Heart left ventricle (tissue), 16 donors: ENCODE data around the gene DTX2. TPM values are rescaled to one million over a fixed set of nuclear protein-coding genes. Genes with fewer than 3 reads are reported as not detected.
"Not testable (repeated sequence)": the region's sequence is repeated elsewhere in the genome, so short reads cannot be mapped to it uniquely, and the experiment has no call there.

ENCODE experiments used
- ATAC-seq, 4 donors: fragments of 200-7000 bp; cut with Tn5 transposase; one replicate each; pipeline ENCODE4 v1.9.1; 2020 to 2022; ENCODE audit warnings: moderate library complexity in 4 of 4, mild to moderate bottlenecking in 3 of 4, moderate number of reproducible peaks in 1 of 4
- DNase-seq, 5 donors: peaks; one replicate each; pipeline ENCODE4 v3.0.0-alpha.2; 2020
- H3K27ac ChIP-seq, 12 donors: fragments of 200-600 bp; sonication (generic) in 4 of 12; one replicate each; pipeline versions ENCODE4 v1.5.0 to v1.8.0; 2016 to 2022; ENCODE audit warnings: mild to moderate bottlenecking in 2 of 12
- H3K27me3 ChIP-seq, 9 donors: fragments of 200-600 bp; sonication (generic) in 2 of 9; one replicate each; pipeline versions ENCODE4 v1.5.1 to v1.8.0; 2016 to 2022; ENCODE audit warnings: mild to moderate bottlenecking in 3 of 9
- H3K36me3 ChIP-seq, 9 donors: fragments of 200-600 bp; sonication (generic) in 2 of 9; one replicate each; pipeline versions ENCODE4 v1.5.0 to v1.8.0; 2018 to 2022; ENCODE audit warnings: mild to moderate bottlenecking in 2 of 9
- H3K4me1 ChIP-seq, 12 donors: fragments of 200-600 bp; sonication (generic) in 4 of 12; one replicate each; pipeline versions ENCODE4 v1.5.0 to v1.8.0; 2016 to 2022; ENCODE audit warnings: mild to moderate bottlenecking in 3 of 12
- H3K4me3 ChIP-seq, 12 donors: fragments of 200-600 bp; sonication (generic) in 4 of 12; one replicate each; pipeline versions ENCODE4 v1.5.0 to v1.8.0; 2017 to 2022; ENCODE audit warnings: mild to moderate bottlenecking in 9 of 12, moderate library complexity in 4 of 12
- H3K9me3 ChIP-seq, 12 donors: fragments of 200-600 bp; sonication (generic) in 4 of 12; one replicate each; pipeline versions ENCODE4 v1.5.0 to v1.8.0; 2016 to 2022; ENCODE audit warnings: mild to moderate bottlenecking in 1 of 12
- CTCF ChIP-seq, 12 donors: fragments of 200-600 bp; sonication (generic) in 4 of 12; IDR thresholded peaks; one replicate each; pipeline versions ENCODE4 v1.5.0 to v1.8.0; 2018 to 2022; ENCODE audit warnings: antibody characterized with exemption in 12 of 12, mild to moderate bottlenecking in 5 of 12
- POLR2A ChIP-seq, 2 donors: fragments of 450-650 bp; IDR thresholded peaks; one replicate each; pipeline ENCODE4 v1.6.1; 2017; ENCODE audit warnings: antibody characterized with exemption in 2 of 2, mild to moderate bottlenecking in 2 of 2, moderate library complexity in 2 of 2
- WGBS, 4 donors: extraction: QIAGEN DNeasy Blood & Tissue Kit in 2 of 4; methylation state at CpG; one replicate each; pipeline versions ENCODE4 v1.1.5 to v1.1.7; 2013 to 2018; 5-methylcytosine and 5-hydroxymethylcytosine counted together
- intact Hi-C, 10 donors: fragments of 100-400 bp; cut with DNase I; formaldehyde crosslinking; loops; one replicate each; pipeline versions ENCODE4 v1.11.1 to v1.14.2; 2022
- polyA plus RNA-seq, 2 donors: library from polyadenylated mRNA; stranded (reverse); fragments of 200-250 nt; gene quantifications; one replicate each; pipeline ENCODE4 v1.2.3, GENCODE V29; 2013
- total RNA-seq, 9 donors: library from RNA; depleted of rRNA in 2 of 9; stranded (reverse); fragments of >200 nt in 2 of 9; fragmentation: NEBNext Ultra II Directional in 3 of 9; extraction: Animal tissue kit (Norgen Biotek cat#: 25700) in 3 of 9; gene quantifications; one replicate each; pipeline versions ENCODE4 v1.1.0 to v1.2.4, GENCODE V29; 2016 to 2023
- donor health status: ischemic (EF 13 %, LVEDD 7.1; RV severe dilation, severe dysfunction).
- donor health status: healthy with polysubstance abuse.
- donor health status: DM: no; HTN: yes; CAD: no.
- donor health status: DM: no; HTN: no; CAD: no.
- donor health status: ischemic (EF 25% LVEDD 6.9; RV normal size, moderate dysfunction).
- donor health status: ischemic (EF 25% LVEDD 5.7; RV mildly dilated, moderate dysfunction).
- donor health status: healthy.
- donor health status: DM: yes; HTN: yes; CAD: no.
- donor health status: ischemic (EF 35%, LVEDD 5.7; RV mildly dilated, moderate dysfunction).
- donor health status: nonischemic (EF 11% LVEDD 7.7; RV severe dilation, severe dysfunction).
- donor health status: DM: yes; HTN: yes; CAD: no.
- donor health status: PGD.
- donor health status: ischemic (EF 29% LVEDD 5.4; RV normal size, mild dysfunction).
- donor health status: nonischemic (EF 23%, LVEDD 6.1; RV moderate dilation, normal function).

The DTX2 gene
- total and polyA plus RNA-seq, 11 donors: 6.2 to 23.0 (median 13.8) TPM

- 91 to 100% (median 96%) methylated on average over 10 to 32 of the region's 32 CpGs for WGBS, 4 donors
- Histone ChIP-seq H3K9me3 (no peaks in the 10 kb centered on the region), H3K4me3 (no peak overlapping the region), H3K4me1 (peaks cover 0 to 2% (median 0%) of the 10 kb centered on the region in 12 donors), H3K36me3 (peaks cover 0 to 32% (median 17%) of the 10 kb centered on the region in 9 donors), H3K27me3 (no peaks in the 10 kb centered on the region), H3K27ac (no peak overlapping the region)
- DNase-seq: peak in 2 of 5 donors; percentile 12 to 23
- intact Hi-C loops: loop anchor here in 3 of 10 donors (10.0 kb wide), 1 partner anchor 489 kb away; no protein-coding TSS in a partner anchor
- TF ChIP-seq CTCF (IDR thresholded peaks at IDR 0.05): no peak
- TF ChIP-seq POLR2A (IDR thresholded peaks at IDR 0.05): no peak
- no peak for ATAC-seq
These were observed 43.9 kb downstream of the DTX2 start for GRCh38 chr7:76505168-76506080.

GRCh38 chr7:76506081-76506440 lies 44.6 kb downstream of the DTX2 start:
- intact Hi-C loops: loop anchor here in 3 of 10 donors (10.0 kb wide), 1 partner anchor 489 kb away; no protein-coding TSS in a partner anchor
- no peaks in the 10 kb centered on the region for H3K9me3 ChIP-seq
- TF ChIP-seq CTCF (IDR thresholded peaks at IDR 0.05) (no peak), POLR2A (IDR thresholded peaks at IDR 0.05) (no peak)
- peaks cover 0 to 4% (median 0%) of the 10 kb centered on the region in 12 donors for H3K4me1 ChIP-seq
- 78 to 100% (median 83%) methylated on average over 2 to 5 of the region's 5 CpGs for WGBS, 4 donors
- no peak overlapping the region for H3K27ac ChIP-seq
- H3K36me3 ChIP-seq: peaks cover 0 to 26% (median 17%) of the 10 kb centered on the region in 9 donors
- H3K27me3 ChIP-seq: no peaks in the 10 kb centered on the region
- H3K4me3 ChIP-seq: no peak overlapping the region
- ATAC-seq: no peak
- peak in 2 of 5 donors; percentile 5 to 14 for DNase-seq

- peaks cover 0 to 25% (median 17%) of the 10 kb centered on the region in 9 donors for H3K36me3 ChIP-seq
- H3K27me3 ChIP-seq, H3K4me1 ChIP-seq, H3K4me3 ChIP-seq, ATAC-seq, H3K9me3 ChIP-seq, H3K27ac ChIP-seq: not testable (repeated sequence)
- 95 to 99% (median 96%) methylated on average over 8 of the region's 8 CpGs for WGBS, 4 donors
- intact Hi-C loops: loop anchor here in 3 of 10 donors (10.0 kb wide), 1 partner anchor 488 kb away; no protein-coding TSS in a partner anchor
- peak in 2 of 5 donors; percentile 9 to 19 for DNase-seq
These were observed 45.1 kb downstream of the DTX2 start for GRCh38 chr7:76506643-76507042.

- intact Hi-C loops: loop anchor here in 3 of 10 donors (10.0 kb wide), 1 partner anchor 487 kb away; no protein-coding TSS in a partner anchor
- Histone ChIP-seq H3K4me1 (peaks cover 0 to 4% (median under 1%) of the 10 kb centered on the region in 12 donors), H3K27me3 (no peaks in the 10 kb centered on the region), H3K9me3 (no peaks in the 10 kb centered on the region), H3K4me3 (no peak overlapping the region), H3K36me3 (peaks cover 0 to 19% (median 11%) of the 10 kb centered on the region in 9 donors), H3K27ac (peak overlapping the region in 1 of 12 donors; percentile 23)
- DNase-seq (no peak), ATAC-seq (no peak)
- WGBS, 4 donors: 88 to 90% (median 89%) methylated on average over 11 of the region's 11 CpGs
- TF ChIP-seq CTCF (IDR thresholded peaks at IDR 0.05): no peak
- no peak for TF ChIP-seq POLR2A (IDR thresholded peaks at IDR 0.05)
These were observed 46.4 kb downstream of the DTX2 start for GRCh38 chr7:76507723-76508406.
